GM18505 (cell line): ENCODE results near the gene SMIM14.
A peak's percentile ranks its signal among the peaks of the same experiment; 100 is the strongest.
"Not testable (repeated sequence)": the region's sequence is repeated elsewhere in the genome, so short reads cannot be mapped to it uniquely, and the experiment has no call there.

Experiments used
- ATAC-seq: cut with Tn5 transposase; IDR thresholded peaks from one replicate; pipeline ENCODE4 v1.9.1; 2021; ENCODE audit not compliant: unreplicated experiment
- POLR2A ChIP-seq: IDR thresholded peaks from 4 replicates; pipeline ENCODE4 v1.6.1; 2011; ENCODE audit warnings: borderline replicate concordance; ENCODE audit not compliant: insufficient read depth, insufficient read length; ENCODE audit errors: extremely low read depth

SMIM14 gene

DNA sequence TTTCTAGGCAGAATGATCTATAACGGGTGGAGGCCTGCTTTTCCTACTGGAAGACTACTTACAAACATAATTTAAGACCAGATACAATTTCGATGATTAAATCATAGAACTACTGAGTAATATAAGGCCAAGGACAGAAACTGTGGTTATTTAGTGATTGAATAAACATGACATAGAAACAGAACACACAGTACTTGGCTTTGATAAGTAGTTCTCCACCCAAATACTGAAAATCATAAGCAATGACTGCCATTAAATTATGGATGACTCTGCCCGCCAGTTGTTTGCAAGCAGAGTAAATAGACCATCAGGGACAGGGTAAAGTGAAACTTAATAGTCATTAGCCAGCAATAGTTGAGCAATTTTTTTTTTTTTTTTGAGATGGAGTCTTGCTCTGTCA lies 17.2 kb upstream of the SMIM14 start:
- TF ChIP-seq POLR2A, result no peak
- ATAC-seq, result no peak

DNA sequence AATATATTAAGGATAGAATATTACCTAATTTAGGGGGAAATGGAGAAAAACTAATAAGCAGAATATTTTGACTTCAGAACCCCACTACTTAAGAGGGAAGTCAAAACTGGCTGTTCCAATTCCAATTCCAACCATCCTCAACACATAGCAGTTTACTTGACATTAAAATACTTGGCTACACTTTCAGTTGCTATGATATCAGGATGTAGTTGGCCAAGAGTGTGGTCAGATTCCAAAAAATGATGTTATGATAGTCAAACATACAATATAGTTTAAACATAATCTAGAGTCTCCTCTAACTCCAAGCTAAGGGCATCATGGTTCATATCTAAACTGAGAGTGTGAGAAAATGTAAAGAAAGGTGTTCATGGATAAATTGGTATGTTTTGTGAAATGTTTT lies 16.5 kb upstream of the SMIM14 start:
- no peak for TF ChIP-seq POLR2A

GRCh38 chr4:39651586-39651985 lies 12.9 kb upstream of the SMIM14 start:
- ATAC-seq, result not testable (repeated sequence)

More for the DNA sequence above, 16.5 kb upstream of the SMIM14 start:
- ATAC-seq, result no peak

- ATAC-seq, result no peak
- no peak for TF ChIP-seq POLR2A
Observed at GRCh38 chr4:39649639-39650265, 11.1 kb upstream of the SMIM14 start.

- ATAC-seq, result no peak
- TF ChIP-seq POLR2A, result no peak
Observed at GRCh38 chr4:39648827-39649558, 10.3 kb upstream of the SMIM14 start.

GRCh38 chr4:39648213-39648612 lies 9.5 kb upstream of the SMIM14 start:
- TF ChIP-seq POLR2A, result no peak
- ATAC-seq, result no peak

GRCh38 chr4:39642885-39643552 lies 4.4 kb upstream of the SMIM14 start:
- ATAC-seq, result no peak

DNA sequence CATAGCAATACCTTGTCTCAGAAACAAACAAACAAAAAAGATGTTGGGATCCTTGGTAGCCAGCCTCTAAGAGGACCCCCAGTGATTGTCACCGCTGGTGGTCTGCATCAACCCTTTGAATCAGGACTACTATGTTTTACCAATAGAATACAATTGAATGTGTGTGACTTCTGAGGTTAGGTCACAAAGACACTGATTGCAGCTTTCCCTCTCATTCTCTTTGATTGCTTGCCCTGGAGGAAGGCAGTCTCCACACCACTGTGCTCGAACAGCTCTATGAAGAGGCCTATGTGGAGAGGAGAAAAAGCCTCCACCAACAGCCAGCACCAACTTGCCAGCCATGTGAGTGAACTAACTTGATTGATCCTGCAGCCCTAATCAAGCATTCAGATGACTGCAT lies 2.8 kb upstream of the SMIM14 start:
- no peak for ATAC-seq
- TF ChIP-seq POLR2A, result no peak

More at GRCh38 chr4:39642885-39643552, 4.4 kb upstream of the SMIM14 start:
- TF ChIP-seq POLR2A, result no peak

DNA sequence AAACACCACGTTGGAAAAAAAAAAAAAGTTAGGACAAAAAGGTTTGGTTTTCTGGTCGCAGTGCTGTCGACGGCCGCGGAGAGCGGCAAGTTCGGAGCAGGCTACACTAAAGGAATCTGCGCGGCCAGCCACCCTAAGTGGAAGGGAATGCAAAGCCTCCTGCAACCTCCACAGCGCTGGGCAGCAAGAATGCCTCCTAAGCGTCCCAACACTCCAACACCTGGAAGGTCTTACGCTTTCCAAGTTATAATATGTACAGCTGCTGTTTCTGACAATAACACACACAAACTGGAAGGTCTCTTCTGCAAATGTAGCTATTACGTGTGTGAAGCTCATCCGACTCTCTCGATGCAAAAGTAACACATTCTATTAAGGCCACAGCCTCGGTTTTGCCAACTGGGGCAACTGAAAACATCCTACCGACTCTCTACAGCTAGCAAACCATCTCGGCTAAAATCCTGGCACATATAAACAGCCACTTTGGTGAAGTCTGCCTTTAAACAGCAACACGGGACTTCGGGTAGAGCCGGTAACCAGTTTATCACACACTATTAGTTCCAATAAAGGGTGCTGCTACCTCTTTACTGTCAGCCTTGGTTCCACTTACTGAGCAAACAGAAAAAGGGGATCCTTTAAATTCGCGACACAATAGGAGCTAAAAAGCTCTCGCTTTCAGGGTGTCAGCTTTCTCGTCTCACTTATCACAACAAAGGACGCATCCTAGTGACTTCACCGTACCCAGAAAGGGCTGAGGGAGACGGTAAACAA lies 895 bp downstream of the SMIM14 start:
- ATAC-seq, result no peak
- TF ChIP-seq POLR2A, result no peak

GRCh38 chr4:39637221-39637585 lies 1.5 kb downstream of the SMIM14 start:
- TF ChIP-seq POLR2A, result no peak
- ATAC-seq, result no peak

- TF ChIP-seq POLR2A, result no peak
- no peak for ATAC-seq
Observed at GRCh38 chr4:39636531-39637184, 2.0 kb downstream of the SMIM14 start.

DNA sequence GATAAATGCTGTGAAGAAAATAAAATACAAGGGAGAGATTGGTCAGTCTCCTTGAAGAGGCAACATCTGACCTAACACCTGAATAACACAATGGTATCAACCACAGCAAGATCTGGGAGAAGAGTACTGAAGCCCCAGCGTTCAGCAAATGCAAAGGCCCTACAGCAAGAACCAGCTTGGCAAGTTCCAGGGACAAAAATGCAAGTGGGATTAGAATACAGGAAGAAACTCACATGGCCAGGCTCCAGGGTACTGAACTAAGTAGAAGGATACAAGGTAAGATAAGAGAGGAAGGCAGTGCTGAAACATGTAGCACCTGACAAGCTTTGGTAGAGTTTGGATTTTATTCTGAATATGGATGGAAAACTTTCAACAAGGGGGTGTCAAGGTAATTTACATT lies 3.6 kb downstream of the SMIM14 start:
- no peak for ATAC-seq
- no peak for TF ChIP-seq POLR2A

DNA sequence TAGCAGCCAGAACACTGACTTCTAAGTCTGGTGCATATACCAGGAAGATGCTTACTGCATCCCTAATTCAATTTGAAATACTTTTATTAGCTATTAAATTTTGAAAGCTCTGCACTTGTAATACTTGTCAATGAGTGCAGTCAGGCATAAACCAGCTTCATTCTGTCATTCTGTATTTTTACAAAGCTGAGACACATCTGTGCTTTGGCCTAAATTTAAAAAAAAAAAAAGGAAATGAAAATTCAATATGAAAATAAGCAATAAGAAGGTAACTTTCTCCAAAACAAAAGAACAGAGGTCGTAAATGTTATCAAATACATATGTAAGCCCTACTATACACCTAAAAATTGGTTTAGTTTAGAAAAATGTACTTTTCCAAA lies 7.0 kb downstream of the SMIM14 start:
- ATAC-seq, result peak; percentile 66
- no peak for TF ChIP-seq POLR2A
